Measurements from ENCODE around the gene MAP2. TPM values are rescaled to one million over a fixed set of nuclear protein-coding genes. Genes with fewer than 3 reads are reported as not detected.

MAP2 gene
- total and polyA plus RNA-seq, 2 of the 8 experiments (the other 6 are each of a cell fraction or from before 2014, with no cell fraction given) = 5.9 to 9.4 TPM

DNA sequence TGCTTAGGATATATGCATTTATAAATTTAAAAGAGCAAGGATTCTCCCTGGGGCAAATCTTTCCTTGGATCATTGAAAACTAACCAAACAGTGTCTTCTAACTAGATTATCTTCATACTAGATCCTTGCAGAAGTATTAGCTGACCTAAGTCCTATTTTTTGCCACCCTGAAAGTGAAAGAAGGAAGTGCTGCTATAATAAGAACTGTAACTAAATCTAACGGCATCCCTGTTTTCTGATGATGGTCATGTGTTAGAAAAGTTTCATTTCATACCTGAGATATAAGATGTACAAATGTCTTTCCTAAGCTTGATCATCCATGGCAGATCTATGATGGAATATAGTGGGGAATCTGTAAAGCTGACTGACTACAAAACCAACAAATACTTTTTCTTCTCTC is 102.7 kb downstream of the MAP2 start:
- Histone ChIP-seq H3K18ac (ENCODE audit: extremely low read depth, low read length) (no peak overlapping the region), H2AFZ (ENCODE audit: low read length) (no peak overlapping the region), H4K5ac (ENCODE audit: insufficient read length, low read depth, low read length) (no peak overlapping the region), H2BK120ac (replicated peaks; ENCODE audit: low read depth, low read length) (no peak overlapping the region), H2BK5ac (ENCODE audit: low read depth, low read length) (no peak overlapping the region), H3K4ac (replicated peaks; ENCODE audit: insufficient read length, low read depth, low read length) (no peak overlapping the region), H3K9me3 (ENCODE audit: insufficient read depth in 2 of 2, low read depth in 1 of 2, low read length in 1 of 2) (no peaks in the 10 kb centered on the region), H3K9ac (replicated peaks in 1 of 4; ENCODE audit: extremely low read depth in 1 of 4, low read depth in 3 of 4, low read length in 3 of 4) (no peak overlapping the region), H3K4me1 (replicated peaks in 1 of 4; ENCODE audit: control insufficient read depth in 3 of 4, insufficient read depth in 4 of 4, low read length in 3 of 4) (no peaks in the 10 kb centered on the region; a peak in 1 of 7 replicates), H3K27me3 (replicated peaks in 1 of 4; ENCODE audit: control insufficient read depth in 3 of 4, extremely low read depth in 1 of 4, insufficient read depth in 3 of 4, low read length in 3 of 4) (peaks cover 0 to 5% (median under 1%) of the 10 kb centered on the region in 4 experiments; a peak in 2 of 7 replicates), H2AK5ac (ENCODE audit: low read depth, low read length) (no peak overlapping the region), H3K36me3 (ENCODE audit: control insufficient read depth in 2 of 4, insufficient read depth in 4 of 4, low read length in 3 of 4) (no peaks in the 10 kb centered on the region), H2BK20ac (ENCODE audit: low read length) (no peak overlapping the region), H4K8ac (ENCODE audit: extremely low read depth, insufficient read depth, low read length) (no peak overlapping the region), H3K56ac (replicated peaks; ENCODE audit: insufficient read length, low read depth, low read length) (no peak overlapping the region), H3K23ac (ENCODE audit: insufficient read length) (no peak overlapping the region), H2BK15ac (ENCODE audit: low read length) (no peak overlapping the region), H3K79me1 (ENCODE audit: low read depth, low read length) (no peaks in the 10 kb centered on the region), H2BK12ac (ENCODE audit: low read depth, low read length) (no peak overlapping the region), H3K4me2 (ENCODE audit: insufficient read depth in 1 of 2, low read depth in 2 of 2, low read length in 2 of 2) (no peak overlapping the region), H4K20me1 (replicated peaks in 1 of 2; ENCODE audit: control insufficient read depth in 1 of 2, insufficient read depth in 2 of 2, low read length in 2 of 2) (peaks cover 0 to 2% of the 10 kb centered on the region in 2 experiments), H3K4me3 (ENCODE audit: extremely low read depth in 1 of 4, insufficient read depth in 2 of 4, low read depth in 3 of 4, low read length in 4 of 4) (no peak overlapping the region), H3K27ac (ENCODE audit: low read depth, low read length) (no peak overlapping the region), H3K14ac (ENCODE audit: insufficient read length) (no peak overlapping the region), H3K79me2 (ENCODE audit: control insufficient read depth in 1 of 2, insufficient read depth in 2 of 2, low read length in 2 of 2) (no peaks in the 10 kb centered on the region), H4K91ac (replicated peaks; ENCODE audit: insufficient read length, low read length) (no peak overlapping the region), H3K23me2 (ENCODE audit: low read depth, low read length) (no peaks in the 10 kb centered on the region)
- ChIA-PET POLR2A (ENCODE audit: partially characterized antibody) (interaction anchor here (0.8 kb wide), 1 partner anchor 42 kb away, joined by 3 read pairs; no protein-coding TSS in a partner anchor), CTCF (ENCODE audit: partially characterized antibody) (interaction anchor here (0.6 kb wide), 1 partner anchor 1804 kb away, joined by 5 read pairs; no protein-coding TSS in a partner anchor)
- TF ChIP-seq NANOG (IDR thresholded peaks at IDR 0.05; ENCODE audit: insufficient read depth, low read depth, low read length, poor library complexity, severe bottlenecking) (no peak), CBX8 (IDR thresholded peaks at IDR 0.05; ENCODE audit: borderline replicate concordance, low read depth, low read length) (no peak), SP2 (IDR thresholded peaks at IDR 0.05; ENCODE audit: low read length) (no peak), CBX5 (IDR thresholded peaks at IDR 0.05; ENCODE audit: low read depth, low read length) (no peak), HDAC2 (IDR thresholded peaks at IDR 0.05; ENCODE audit: borderline replicate concordance in 1 of 2, low read depth in 2 of 2, low read length in 2 of 2) (no peak), ASH2L (IDR thresholded peaks at IDR 0.05; ENCODE audit: low read length) (no peak), SUZ12 (IDR thresholded peaks at IDR 0.05; ENCODE audit: low read length) (no peak), RAD21 (IDR thresholded peaks at IDR 0.05 in 1 of 2, conservative IDR thresholded peaks at IDR 0.05 in 1 of 2; ENCODE audit: low read depth in 2 of 2, low read length in 2 of 2) (no peak), CHD1 (IDR thresholded peaks at IDR 0.05; ENCODE audit: low read depth, low read length) (no peak), SIX5 (IDR thresholded peaks at IDR 0.05; ENCODE audit: low read depth, low read length) (no peak), SP1 (IDR thresholded peaks at IDR 0.05; ENCODE audit: low read depth, low read length) (no peak), TBP (IDR thresholded peaks at IDR 0.05; ENCODE audit: low read depth, low read length) (no peak)
- FAIRE-seq = no peak
- no peak for DNase-seq (ENCODE audit: low read depth in 1 of 2, low spot score in 2 of 2)
- WGBS, 2 experiments (ENCODE audit: extremely low coverage in 1 of 2, insufficient coverage in 1 of 2, insufficient read length in 1 of 2, insufficient replicate concordance in 2 of 2, low coverage in 1 of 2, low lambda C conversion rate in 2 of 2, missing lambda C conversion rate in 1 of 2) = 91% methylated on average over 1 of the region's 1 CpG; no CpG with 5 or more reads in 1 of the 2 experiments

Data from H1 (cell line).